Tibial artery (tissue), 4 donors: Measurements from ENCODE around the gene ABHD17B.

ENCODE experiments used
- DNase-seq, 2 donors: peaks; one replicate each; pipeline ENCODE4 v3.0.0-alpha.2; 2019
- H3K27ac ChIP-seq, 2 donors: fragments of 200-600 bp; sonication (generic) in 1 of 2; 1 replicate in 1 of 2; 2 replicates in 1 of 2; pipeline ENCODE4 v1.5.1; 2018 to 2019; ENCODE audit warnings: mild to moderate bottlenecking in 1 of 2
- H3K27me3 ChIP-seq, 2 donors: fragments of 200-600 bp; sonication (generic) in 1 of 2; one replicate each; pipeline versions ENCODE4 v1.5.1 to v1.6.0; 2016 to 2019
- H3K36me3 ChIP-seq, 3 donors: fragments of 200-600 bp; sonication (generic) in 2 of 3; one replicate each; pipeline ENCODE4 v1.5.1; 2016 to 2019; ENCODE audit warnings: mild to moderate bottlenecking in 2 of 3
- H3K4me1 ChIP-seq, 4 donors: fragments of 200-600 bp; sonication (generic) in 2 of 4; 1 replicate in 3 of 4; 2 replicates in 1 of 4; pipeline ENCODE4 v1.5.1; 2016 to 2019
- H3K4me3 ChIP-seq, 2 donors: fragments of 200-600 bp; sonication (generic) in 1 of 2; 1 replicate in 1 of 2; 2 replicates in 1 of 2; pipeline ENCODE4 v1.5.1; 2018 to 2019; ENCODE audit warnings: mild to moderate bottlenecking in 2 of 2
- H3K9me3 ChIP-seq, 3 donors: fragments of 200-600 bp; sonication (generic) in 1 of 3; one replicate each; pipeline ENCODE4 v1.5.1; 2016 to 2019
- CTCF ChIP-seq, 2 experiments: fragments of 200-600 bp in 1 of 2; fragments of 450-650 bp in 1 of 2; IDR thresholded peaks; one replicate each; pipeline ENCODE4 v1.5.1; 2017 to 2019; ENCODE audit warnings: antibody characterized with exemption in 2 of 2, mild to moderate bottlenecking in 1 of 2, moderate library complexity in 1 of 2
- intact Hi-C: fragments of 100-400 bp; cut with DNase I; formaldehyde crosslinking; loops from one replicate; pipeline ENCODE4 v1.15.0; 2023; ENCODE audit warnings: low total_unique reads

Gene ABHD17B

DNA sequence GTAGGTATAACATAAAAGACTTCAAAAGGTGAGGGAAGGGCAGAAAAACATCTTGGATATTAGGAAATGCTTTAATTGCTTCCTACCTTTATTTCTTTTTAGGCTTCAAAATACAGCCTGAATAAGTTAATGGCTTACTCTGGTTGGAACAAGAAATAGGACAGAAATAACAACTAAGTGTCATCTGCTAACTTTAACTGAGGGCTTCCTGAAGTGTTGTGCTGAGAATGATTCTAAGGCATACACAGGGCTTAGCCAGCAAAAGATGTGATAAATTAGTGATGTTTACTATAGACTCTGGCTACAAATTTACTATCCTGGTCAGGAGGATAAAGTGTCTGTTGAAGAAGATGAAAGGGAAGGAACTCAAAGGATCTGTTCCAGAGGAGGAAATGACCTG lies 34.2 kb downstream of the ABHD17B start:
- no peak for TF ChIP-seq CTCF (IDR thresholded peaks at IDR 0.05)
- DNase-seq: no peak
- Histone ChIP-seq H3K4me1 (peaks cover 0 to 4% (median 0%) of the 10 kb centered on the region in 4 donors), H3K4me3 (no peak overlapping the region), H3K27ac (no peak overlapping the region), H3K36me3 (peaks cover 0 to 13% (median 10%) of the 10 kb centered on the region in 3 donors), H3K9me3 (peaks cover 4 to 25% (median 17%) of the 10 kb centered on the region in 3 donors), H3K27me3 (no peaks in the 10 kb centered on the region)
- intact Hi-C loops: no loop called here

GRCh38 chr9:71876106-71876505 lies 34.9 kb downstream of the ABHD17B start:
- DNase-seq: no peak
- Histone ChIP-seq H3K27ac (no peak overlapping the region), H3K4me1 (peaks cover 0 to 4% (median 0%) of the 10 kb centered on the region in 4 donors), H3K36me3 (peaks cover 4 to 13% (median 10%) of the 10 kb centered on the region in 3 donors), H3K27me3 (no peaks in the 10 kb centered on the region), H3K9me3 (peaks cover 4 to 25% (median 17%) of the 10 kb centered on the region in 3 donors), H3K4me3 (no peak overlapping the region)
- intact Hi-C loops: no loop called here
- TF ChIP-seq CTCF (IDR thresholded peaks at IDR 0.05): no peak

DNA sequence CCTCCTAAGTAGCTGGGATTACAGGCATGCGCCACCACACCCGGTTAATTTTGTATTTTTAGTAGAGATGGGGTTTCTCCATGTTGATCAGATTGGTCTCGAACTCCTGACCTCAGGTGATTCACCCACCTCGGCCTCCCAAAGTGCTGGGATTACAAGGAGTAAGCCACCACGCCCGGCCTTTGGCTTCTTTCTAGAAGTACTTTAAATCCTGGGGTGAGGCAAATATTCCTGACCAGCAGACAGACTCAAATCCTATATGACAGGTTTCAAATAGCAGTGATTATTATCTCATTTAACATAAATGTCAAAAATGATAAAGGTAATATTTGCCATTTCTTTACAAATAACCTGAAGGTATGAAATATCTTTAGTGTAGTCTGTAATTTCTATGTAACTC lies 35.6 kb downstream of the ABHD17B start:
- Histone ChIP-seq H3K27ac (no peak overlapping the region), H3K27me3 (no peaks in the 10 kb centered on the region)
- intact Hi-C loops: no loop called here

DNA sequence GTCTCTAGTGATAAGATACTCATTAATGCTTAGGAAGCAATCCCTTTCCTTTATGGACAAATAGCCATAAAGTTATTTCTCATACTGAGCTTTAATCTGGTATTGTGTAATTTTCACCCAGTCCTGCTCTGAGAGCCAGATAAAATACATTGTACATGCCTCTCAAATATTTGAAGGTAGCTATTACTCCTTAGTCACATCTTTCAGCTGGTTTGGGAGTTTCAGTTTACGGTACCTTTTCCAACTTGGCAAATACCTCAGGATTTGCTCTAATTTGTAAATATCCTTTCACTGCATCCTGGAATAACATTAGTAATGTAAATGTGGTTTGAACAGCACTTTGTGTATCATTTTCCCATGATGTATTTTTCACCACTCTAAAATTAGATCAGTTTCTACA lies 47.4 kb downstream of the ABHD17B start:
- TF ChIP-seq CTCF (IDR thresholded peaks at IDR 0.05): no peak
- H3K36me3 ChIP-seq: peaks cover 17 to 22% (median 18%) of the 10 kb centered on the region in 3 donors
- H3K4me3 ChIP-seq: no peak overlapping the region
- no peak for DNase-seq
- intact Hi-C loops: no loop called here
- H3K27ac ChIP-seq: no peak overlapping the region
- H3K4me1 ChIP-seq: no peaks in the 10 kb centered on the region
- H3K27me3 ChIP-seq: no peaks in the 10 kb centered on the region
- peaks cover 0 to 8% (median 4%) of the 10 kb centered on the region in 3 donors for H3K9me3 ChIP-seq

More for the DNA sequence above, 35.6 kb downstream of the ABHD17B start:
- no peak for DNase-seq
- H3K4me1 ChIP-seq: peaks cover 0 to 4% (median 0%) of the 10 kb centered on the region in 4 donors
- H3K9me3 ChIP-seq: peaks cover 4 to 22% (median 17%) of the 10 kb centered on the region in 3 donors
- no peak overlapping the region for H3K4me3 ChIP-seq
- TF ChIP-seq CTCF (IDR thresholded peaks at IDR 0.05): no peak
- peaks cover 7 to 13% (median 10%) of the 10 kb centered on the region in 3 donors for H3K36me3 ChIP-seq

- Histone ChIP-seq H3K27me3 (no peaks in the 10 kb centered on the region), H3K4me3 (no peak overlapping the region), H3K9me3 (peaks cover 0 to 8% (median 4%) of the 10 kb centered on the region in 3 donors), H3K27ac (no peak overlapping the region), H3K4me1 (no peaks in the 10 kb centered on the region), H3K36me3 (peaks cover 7 to 17% (median 14%) of the 10 kb centered on the region in 3 donors)
- DNase-seq: no peak
- intact Hi-C loops: no loop called here
- TF ChIP-seq CTCF (IDR thresholded peaks at IDR 0.05): no peak
These were observed 49.4 kb downstream of the ABHD17B start for GRCh38 chr9:71861618-71862017.

- peaks cover 0 to 17% (median 14%) of the 10 kb centered on the region in 3 donors for H3K36me3 ChIP-seq
- H3K4me1 ChIP-seq: no peaks in the 10 kb centered on the region
- DNase-seq: no peak
- no peaks in the 10 kb centered on the region for H3K27me3 ChIP-seq
- TF ChIP-seq CTCF (IDR thresholded peaks at IDR 0.05): no peak
- peaks cover 0 to 8% (median 4%) of the 10 kb centered on the region in 3 donors for H3K9me3 ChIP-seq
- intact Hi-C loops: no loop called here
- H3K27ac ChIP-seq: no peak overlapping the region
- no peak overlapping the region for H3K4me3 ChIP-seq
These were observed 51.1 kb downstream of the ABHD17B start for GRCh38 chr9:71859939-71860338.
